ENCODE data around the gene HSD17B1. TPM values are rescaled to one million over a fixed set of nuclear protein-coding genes. Genes with fewer than 3 reads are reported as not detected.
"Not testable (repeated sequence)": the region's sequence is repeated elsewhere in the genome, so short reads cannot be mapped to it uniquely, and the experiment has no call there.

The HSD17B1 gene
- total RNA-seq, 6 experiments from 2014 or later = 0.31 to 1.1 (median 0.87) TPM

DNA sequence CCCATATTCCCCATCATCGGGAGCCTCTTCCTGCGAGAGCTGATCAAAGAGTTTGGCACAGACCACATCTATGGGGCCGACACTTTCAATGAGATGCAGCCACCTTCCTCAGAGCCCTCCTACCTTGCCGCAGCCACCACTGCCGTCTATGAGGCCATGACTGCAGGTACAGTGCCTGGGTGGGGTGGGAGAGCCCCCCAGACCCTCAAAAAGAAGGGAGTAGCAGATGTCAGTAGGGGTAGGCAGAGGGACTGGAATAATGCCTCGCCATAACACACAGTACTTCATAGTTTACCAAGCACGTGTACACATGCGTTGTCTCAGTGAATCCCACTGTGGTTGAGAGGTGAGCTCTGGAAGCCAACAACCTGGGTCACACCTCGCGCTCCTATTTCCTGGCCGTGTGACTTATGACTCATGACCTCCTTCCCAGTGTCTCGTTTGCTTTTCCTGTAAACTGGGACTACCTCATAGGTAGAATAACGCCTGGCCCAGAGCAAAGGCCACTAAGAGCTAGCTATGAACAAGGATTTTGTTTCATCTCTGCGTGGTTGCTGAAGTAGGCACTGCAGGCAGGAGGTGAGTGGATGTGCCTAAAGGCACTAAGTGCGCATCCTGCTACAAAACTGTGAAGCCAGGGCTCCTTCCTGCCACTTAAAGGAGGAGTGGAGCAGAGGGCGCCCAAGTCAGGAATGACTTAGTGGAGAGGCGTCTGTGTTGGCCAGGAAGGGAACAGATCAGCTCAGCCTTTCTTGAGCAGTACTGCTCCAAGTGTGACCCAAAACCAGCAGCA is 11.5 kb upstream of the HSD17B1 start:
- no peaks in the 10 kb centered on the region for H3K9me3 ChIP-seq
- H3K36me3 ChIP-seq = peaks cover 0 to 20% (median 8%) of the 10 kb centered on the region in 4 donors
- TF ChIP-seq POLR2A (IDR thresholded peaks at IDR 0.05) = peak; percentile 60
- TF ChIP-seq, protein P1, sequence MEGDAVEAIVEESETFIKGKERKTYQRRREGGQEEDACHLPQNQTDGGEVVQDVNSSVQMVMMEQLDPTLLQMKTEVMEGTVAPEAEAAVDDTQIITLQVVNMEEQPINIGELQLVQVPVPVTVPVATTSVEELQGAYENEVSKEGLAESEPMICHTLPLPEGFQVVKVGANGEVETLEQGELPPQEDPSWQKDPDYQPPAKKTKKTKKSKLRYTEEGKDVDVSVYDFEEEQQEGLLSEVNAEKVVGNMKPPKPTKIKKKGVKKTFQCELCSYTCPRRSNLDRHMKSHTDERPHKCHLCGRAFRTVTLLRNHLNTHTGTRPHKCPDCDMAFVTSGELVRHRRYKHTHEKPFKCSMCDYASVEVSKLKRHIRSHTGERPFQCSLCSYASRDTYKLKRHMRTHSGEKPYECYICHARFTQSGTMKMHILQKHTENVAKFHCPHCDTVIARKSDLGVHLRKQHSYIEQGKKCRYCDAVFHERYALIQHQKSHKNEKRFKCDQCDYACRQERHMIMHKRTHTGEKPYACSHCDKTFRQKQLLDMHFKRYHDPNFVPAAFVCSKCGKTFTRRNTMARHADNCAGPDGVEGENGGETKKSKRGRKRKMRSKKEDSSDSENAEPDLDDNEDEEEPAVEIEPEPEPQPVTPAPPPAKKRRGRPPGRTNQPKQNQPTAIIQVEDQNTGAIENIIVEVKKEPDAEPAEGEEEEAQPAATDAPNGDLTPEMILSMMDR (IDR thresholded peaks at IDR 0.05) = no peak
- peak in 2 of 3 donors; percentile 31 to 65 for DNase-seq
- H3K4me3 ChIP-seq = no peak overlapping the region
- no peaks in the 10 kb centered on the region for H3K27me3 ChIP-seq
- peak overlapping the region in 2 of 3 donors; percentile 67 for H3K27ac ChIP-seq
- 46% methylated on average over 12 of the region's 17 CpGs for WGBS (ENCODE audit: insufficient coverage, low coverage, low lambda C conversion rate, missing lambda C conversion rate)
- peak; percentile 6 to 62 (median 48) for ATAC-seq
- intact Hi-C loops (cut with DNase I) = no loop called here
- peaks cover 0 to 35% (median 14%) of the 10 kb centered on the region in 4 donors for H3K4me1 ChIP-seq

DNA sequence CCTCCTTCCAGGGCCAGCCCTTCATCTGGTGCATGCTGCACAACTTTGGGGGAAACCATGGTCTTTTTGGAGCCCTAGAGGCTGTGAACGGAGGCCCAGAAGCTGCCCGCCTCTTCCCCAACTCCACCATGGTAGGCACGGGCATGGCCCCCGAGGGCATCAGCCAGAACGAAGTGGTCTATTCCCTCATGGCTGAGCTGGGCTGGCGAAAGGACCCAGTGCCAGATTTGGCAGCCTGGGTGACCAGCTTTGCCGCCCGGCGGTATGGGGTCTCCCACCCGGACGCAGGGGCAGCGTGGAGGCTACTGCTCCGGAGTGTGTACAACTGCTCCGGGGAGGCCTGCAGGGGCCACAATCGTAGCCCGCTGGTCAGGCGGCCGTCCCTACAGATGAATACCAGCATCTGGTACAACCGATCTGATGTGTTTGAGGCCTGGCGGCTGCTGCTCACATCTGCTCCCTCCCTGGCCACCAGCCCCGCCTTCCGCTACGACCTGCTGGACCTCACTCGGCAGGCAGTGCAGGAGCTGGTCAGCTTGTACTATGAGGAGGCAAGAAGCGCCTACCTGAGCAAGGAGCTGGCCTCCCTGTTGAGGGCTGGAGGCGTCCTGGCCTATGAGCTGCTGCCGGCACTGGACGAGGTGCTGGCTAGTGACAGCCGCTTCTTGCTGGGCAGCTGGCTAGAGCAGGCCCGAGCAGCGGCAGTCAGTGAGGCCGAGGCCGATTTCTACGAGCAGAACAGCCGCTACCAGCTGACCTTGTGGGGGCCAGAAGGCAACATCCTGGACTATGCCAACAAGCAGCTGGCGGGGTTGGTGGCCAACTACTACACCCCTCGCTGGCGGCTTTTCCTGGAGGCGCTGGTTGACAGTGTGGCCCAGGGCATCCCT is 9.3 kb upstream of the HSD17B1 start:
- Histone ChIP-seq H3K27ac (peak overlapping the region in 1 of 3 donors; percentile 69), H3K9me3 (no peaks in the 10 kb centered on the region), H3K4me3 (no peak overlapping the region), H3K36me3 (peaks cover 0 to 20% (median 8%) of the 10 kb centered on the region in 4 donors), H3K27me3 (no peaks in the 10 kb centered on the region), H3K4me1 (peaks cover 0 to 36% (median 12%) of the 10 kb centered on the region in 4 donors)
- WGBS (ENCODE audit: insufficient coverage, low coverage, low lambda C conversion rate, missing lambda C conversion rate) = 87% methylated on average over 6 of the region's 39 CpGs
- TF ChIP-seq, protein P1 (IDR thresholded peaks at IDR 0.05) = no peak
- no peak for TF ChIP-seq POLR2A (IDR thresholded peaks at IDR 0.05)
- DNase-seq = peak in 1 of 3 donors; percentile 30
- intact Hi-C loops (cut with DNase I) = no loop called here
- ATAC-seq = no peak

DNA sequence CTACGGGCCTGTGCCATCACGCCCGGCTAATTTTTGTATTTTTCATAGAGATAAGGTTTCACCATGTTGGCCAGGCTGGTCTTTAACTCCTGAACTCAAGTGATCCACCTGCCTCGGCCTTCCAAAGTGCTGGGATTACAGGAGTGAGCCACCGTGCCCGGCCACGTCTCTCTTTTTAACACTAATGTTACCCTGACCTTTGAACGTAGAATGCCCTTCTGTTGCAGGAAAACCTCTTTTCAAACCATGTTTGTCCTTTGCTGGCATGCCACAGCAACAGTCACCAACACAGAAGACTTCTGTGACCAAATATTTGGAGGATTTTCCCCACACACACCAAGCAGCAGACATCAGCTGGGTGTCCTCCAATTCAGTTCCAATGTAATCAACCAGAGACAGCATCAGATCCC is 7.8 kb upstream of the HSD17B1 start:
- Histone ChIP-seq H3K4me1 (peaks cover 0 to 40% (median 13%) of the 10 kb centered on the region in 4 donors), H3K4me3 (no peak overlapping the region), H3K27me3 (no peaks in the 10 kb centered on the region), H3K27ac (peak overlapping the region; percentile 43 to 69 (median 53)), H3K9me3 (no peaks in the 10 kb centered on the region), H3K36me3 (peaks cover 0 to 11% (median 4%) of the 10 kb centered on the region in 4 donors)
- intact Hi-C loops (cut with DNase I) = no loop called here
- peak; percentile 35 to 65 (median 50) for DNase-seq
- ATAC-seq = peak; percentile 27 to 56 (median 39)
- 22% methylated on average over 8 of the region's 8 CpGs for WGBS (ENCODE audit: insufficient coverage, low coverage, low lambda C conversion rate, missing lambda C conversion rate)
- TF ChIP-seq POLR2A (IDR thresholded peaks at IDR 0.05) = no peak
- TF ChIP-seq, protein P1 (IDR thresholded peaks at IDR 0.05) = no peak

DNA sequence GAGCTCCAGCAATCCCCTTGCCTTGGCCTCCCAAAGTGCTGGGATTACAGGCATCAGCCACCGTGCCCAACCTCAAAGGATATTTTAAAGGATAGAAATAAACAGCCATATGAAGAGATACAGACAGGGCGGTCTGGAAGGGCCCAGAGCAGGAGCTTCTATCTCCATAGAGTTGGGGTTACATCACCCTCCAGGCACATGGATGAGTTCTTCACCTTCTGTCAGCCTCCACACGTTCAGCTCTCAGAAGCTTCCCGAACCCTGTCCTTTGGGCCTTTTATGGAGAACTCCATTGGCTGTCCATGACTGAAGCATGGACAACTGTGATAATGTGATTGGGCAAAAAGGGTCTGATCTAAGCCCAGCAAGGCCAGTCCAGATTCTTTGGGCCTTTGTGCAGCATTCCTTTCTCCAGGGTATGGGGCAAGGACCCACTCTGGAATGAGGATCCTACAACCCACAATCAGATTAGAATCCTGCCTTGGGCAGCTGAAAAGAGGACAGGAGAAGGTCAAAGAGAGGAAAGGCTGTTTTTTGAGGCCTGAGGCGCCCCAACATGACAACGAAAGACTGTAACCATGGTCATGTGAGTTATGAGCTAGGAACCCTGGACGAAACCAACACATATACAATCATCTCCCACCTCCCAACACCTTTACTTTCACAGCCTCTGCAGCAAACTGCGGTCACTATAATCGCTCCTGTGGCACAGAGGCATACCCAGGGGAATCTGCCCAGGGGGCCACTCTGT is 6.8 kb upstream of the HSD17B1 start:
- peaks cover 0 to 11% (median 4%) of the 10 kb centered on the region in 4 donors for H3K36me3 ChIP-seq
- 84% methylated on average over 5 of the region's 9 CpGs for WGBS (ENCODE audit: insufficient coverage, low coverage, low lambda C conversion rate, missing lambda C conversion rate)
- not testable (repeated sequence) for H3K4me3 ChIP-seq

More for the DNA sequence above, 6.8 kb upstream of the HSD17B1 start:
- DNase-seq; H3K9me3 ChIP-seq; intact Hi-C loops (cut with DNase I); H3K27me3 ChIP-seq; ATAC-seq: not testable (repeated sequence)
- peak overlapping the region in 2 of 3 donors; percentile 53 to 69 for H3K27ac ChIP-seq
- peaks cover 0 to 38% (median 13%) of the 10 kb centered on the region in 4 donors for H3K4me1 ChIP-seq
